ENCODE results near the gene ADARB2.

Gene ADARB2

GRCh38 chr10:1572519-1573333, 164.6 kb downstream of the ADARB2 start:
- POLR2A ChIA-PET (ENCODE audit: low non-redundant PET) = no interaction called here
- no peak for DNase-seq (ENCODE audit: low spot score)
- TF ChIP-seq, protein P1, sequence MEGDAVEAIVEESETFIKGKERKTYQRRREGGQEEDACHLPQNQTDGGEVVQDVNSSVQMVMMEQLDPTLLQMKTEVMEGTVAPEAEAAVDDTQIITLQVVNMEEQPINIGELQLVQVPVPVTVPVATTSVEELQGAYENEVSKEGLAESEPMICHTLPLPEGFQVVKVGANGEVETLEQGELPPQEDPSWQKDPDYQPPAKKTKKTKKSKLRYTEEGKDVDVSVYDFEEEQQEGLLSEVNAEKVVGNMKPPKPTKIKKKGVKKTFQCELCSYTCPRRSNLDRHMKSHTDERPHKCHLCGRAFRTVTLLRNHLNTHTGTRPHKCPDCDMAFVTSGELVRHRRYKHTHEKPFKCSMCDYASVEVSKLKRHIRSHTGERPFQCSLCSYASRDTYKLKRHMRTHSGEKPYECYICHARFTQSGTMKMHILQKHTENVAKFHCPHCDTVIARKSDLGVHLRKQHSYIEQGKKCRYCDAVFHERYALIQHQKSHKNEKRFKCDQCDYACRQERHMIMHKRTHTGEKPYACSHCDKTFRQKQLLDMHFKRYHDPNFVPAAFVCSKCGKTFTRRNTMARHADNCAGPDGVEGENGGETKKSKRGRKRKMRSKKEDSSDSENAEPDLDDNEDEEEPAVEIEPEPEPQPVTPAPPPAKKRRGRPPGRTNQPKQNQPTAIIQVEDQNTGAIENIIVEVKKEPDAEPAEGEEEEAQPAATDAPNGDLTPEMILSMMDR (conservative IDR thresholded peaks at IDR 0.05; ENCODE audit: low read depth) = no peak
- CTCF ChIA-PET = no interaction called here
- no peak overlapping the region for H3K27ac ChIP-seq

- CTCF ChIA-PET = no interaction called here
- TF ChIP-seq, protein P1 (conservative IDR thresholded peaks at IDR 0.05; ENCODE audit: low read depth) = no peak
- POLR2A ChIA-PET (ENCODE audit: low non-redundant PET) = no interaction called here
- no peak for DNase-seq (ENCODE audit: low spot score)
- no peak overlapping the region for H3K27ac ChIP-seq
These were observed 165.6 kb downstream of the ADARB2 start for GRCh38 chr10:1571587-1572237.

DNA sequence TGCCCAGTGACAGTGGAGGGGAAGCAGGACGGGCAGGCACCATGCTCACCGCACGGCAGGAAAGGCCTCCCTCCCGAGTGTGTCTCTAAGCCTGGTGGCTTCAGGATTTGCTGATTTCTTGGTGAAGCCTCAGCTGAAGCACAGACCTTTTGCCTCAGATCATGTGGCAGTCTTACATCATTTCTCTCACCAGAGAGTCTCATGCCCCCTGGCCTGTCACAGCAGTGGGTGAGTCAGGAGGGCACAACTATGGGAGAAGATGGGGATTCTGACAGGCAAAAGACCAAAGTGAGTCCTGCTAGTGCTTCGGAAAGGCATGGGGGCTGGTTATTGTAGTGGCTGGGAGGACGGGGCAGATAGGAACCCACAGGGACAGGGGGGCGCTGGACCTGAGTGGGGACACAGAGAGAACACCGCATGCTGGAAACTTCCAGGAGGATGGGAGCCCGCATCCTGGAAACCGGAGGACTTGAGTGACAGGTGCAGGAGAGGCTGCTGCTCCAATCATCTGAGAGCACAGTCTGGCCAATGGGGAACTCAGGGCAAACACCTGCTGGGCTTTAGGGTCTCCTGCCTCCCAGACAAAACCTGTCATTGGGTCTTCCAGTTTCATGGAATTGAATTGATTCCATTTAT, 166.8 kb downstream of the ADARB2 start:
- POLR2A ChIA-PET (ENCODE audit: low non-redundant PET) = no interaction called here
- CTCF ChIA-PET = no interaction called here
- TF ChIP-seq, protein P1 (conservative IDR thresholded peaks at IDR 0.05; ENCODE audit: low read depth) = no peak
- no peak for DNase-seq (ENCODE audit: low spot score)
- H3K27ac ChIP-seq = no peak overlapping the region

GRCh38 chr10:1569208-1569607, 168.1 kb downstream of the ADARB2 start:
- H3K27ac ChIP-seq = no peak overlapping the region
- TF ChIP-seq, protein P1 (conservative IDR thresholded peaks at IDR 0.05; ENCODE audit: low read depth) = no peak
- POLR2A ChIA-PET (ENCODE audit: low non-redundant PET) = no interaction called here
- CTCF ChIA-PET = no interaction called here
- DNase-seq (ENCODE audit: low spot score) = no peak

DNA sequence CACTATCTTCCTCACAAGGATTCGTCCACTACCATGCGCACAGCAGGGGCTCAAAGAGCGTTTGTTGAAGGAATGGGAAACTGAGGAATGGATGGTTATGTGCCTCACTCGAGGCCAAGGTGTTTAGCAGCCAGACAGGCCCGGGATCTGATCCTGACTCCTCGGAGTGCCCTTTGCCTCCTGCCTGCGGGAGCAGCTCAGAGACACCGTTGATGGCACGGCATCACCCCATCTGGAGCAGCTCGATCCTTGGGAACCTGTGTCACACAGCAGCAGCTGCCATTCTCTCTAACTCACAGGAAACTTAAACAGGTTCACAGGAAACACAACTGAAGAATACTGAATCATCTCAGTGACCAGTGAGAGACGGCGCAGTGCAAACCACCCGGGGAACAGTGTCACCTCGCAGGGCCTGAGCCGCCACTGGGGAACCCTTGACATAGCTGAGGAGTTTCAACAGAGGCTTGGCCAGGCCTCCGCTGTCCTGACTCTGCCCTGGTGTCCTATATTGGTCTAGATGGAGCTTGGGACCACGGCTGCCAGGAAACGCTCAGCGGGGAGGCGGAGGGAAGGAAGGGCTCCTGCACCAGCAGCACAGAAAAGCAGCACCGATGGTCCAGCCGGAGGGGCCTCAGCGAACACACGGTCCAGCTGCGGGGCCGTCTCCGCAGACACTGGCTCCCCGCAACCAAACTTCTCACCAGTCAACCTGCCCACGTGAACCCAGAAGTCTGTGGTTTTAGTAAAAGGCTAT, 169.4 kb downstream of the ADARB2 start:
- TF ChIP-seq, protein P1 (conservative IDR thresholded peaks at IDR 0.05; ENCODE audit: low read depth) = no peak
- DNase-seq (ENCODE audit: low spot score) = no peak
- ChIA-PET CTCF (no interaction called here), POLR2A (ENCODE audit: low non-redundant PET) (no interaction called here)
- H3K27ac ChIP-seq = no peak overlapping the region

- TF ChIP-seq, protein P1 (conservative IDR thresholded peaks at IDR 0.05; ENCODE audit: low read depth) = no peak
- CTCF ChIA-PET = no interaction called here
- POLR2A ChIA-PET (ENCODE audit: low non-redundant PET) = no interaction called here
- DNase-seq (ENCODE audit: low spot score) = no peak
- H3K27ac ChIP-seq = no peak overlapping the region
These were observed 170.2 kb downstream of the ADARB2 start for GRCh38 chr10:1567152-1567551.
